Caki2 (cell line): ENCODE data around the gene OVOL1. TPM values are rescaled to one million over a fixed set of nuclear protein-coding genes. Genes with fewer than 3 reads are reported as not detected.

Source experiments
- DNase-seq: peaks from one replicate; pipeline ENCODE4 v3.0.0-alpha.2; 2015; ENCODE audit warnings: low read depth
- in situ Hi-C: cut with HindIII; loops from 2 replicates; pipeline ENCODE4 v1.10.0; 2016; ENCODE audit warnings: low sequenced_read_pairs, low pct_unique_long_range_greater_than_20kb, mixed read lengths
- total RNA-seq: library from RNA; depleted of rRNA; stranded (reverse); fragments of >200 nt; shearing (Covaris generic); gene quantifications from 2 replicates; pipeline ENCODE4 v1.2.3, GENCODE V29; 2014; ENCODE audit warnings: low replicate concordance

The OVOL1 gene
- total RNA-seq, 1 experiment from 2014 or later, result not detected

DNA sequence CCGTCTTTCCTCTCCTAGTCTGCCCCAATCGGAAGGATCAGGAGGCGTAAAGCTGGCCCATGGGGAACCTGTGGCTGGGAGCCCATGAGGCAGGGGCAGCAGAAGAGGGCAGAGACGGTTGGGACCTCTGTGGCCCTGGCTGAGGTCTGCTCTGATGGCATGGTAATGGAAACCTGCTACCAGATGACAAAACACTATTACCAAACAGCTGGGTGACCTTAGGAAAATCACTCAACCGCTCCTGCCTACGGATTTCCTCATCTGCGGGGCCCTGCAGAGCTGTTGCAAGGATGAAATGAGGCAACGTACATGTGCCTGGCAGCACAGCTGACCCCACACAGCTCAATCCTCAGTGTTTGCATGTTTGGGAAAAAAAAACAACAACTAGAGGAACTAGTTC lies 10.7 kb upstream of the OVOL1 start:
- in situ Hi-C loops, result no loop called here
- no peak for DNase-seq

DNA sequence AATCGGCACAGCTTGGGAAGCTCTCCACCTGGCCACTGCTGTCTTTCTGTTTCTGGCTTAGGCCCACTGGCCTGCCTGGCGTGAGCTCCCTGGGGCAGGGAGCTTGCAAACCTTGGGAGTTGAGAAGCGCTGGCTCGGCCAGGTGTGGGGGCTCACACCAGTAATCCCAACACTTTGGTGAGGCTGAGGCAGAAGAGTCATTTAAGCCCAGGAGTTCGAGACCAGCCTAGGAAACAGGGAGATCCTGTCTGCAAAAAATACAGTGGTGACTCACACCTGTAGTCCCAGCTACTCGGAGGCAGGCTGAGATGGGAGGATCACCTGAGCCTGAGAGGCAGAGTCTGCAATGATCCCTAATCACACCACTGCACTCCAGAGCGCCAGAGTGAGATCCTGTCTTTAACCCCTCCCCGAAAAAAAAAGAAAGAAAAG lies 10.1 kb upstream of the OVOL1 start:
- no peak for DNase-seq
- in situ Hi-C loops, result no loop called here

DNA sequence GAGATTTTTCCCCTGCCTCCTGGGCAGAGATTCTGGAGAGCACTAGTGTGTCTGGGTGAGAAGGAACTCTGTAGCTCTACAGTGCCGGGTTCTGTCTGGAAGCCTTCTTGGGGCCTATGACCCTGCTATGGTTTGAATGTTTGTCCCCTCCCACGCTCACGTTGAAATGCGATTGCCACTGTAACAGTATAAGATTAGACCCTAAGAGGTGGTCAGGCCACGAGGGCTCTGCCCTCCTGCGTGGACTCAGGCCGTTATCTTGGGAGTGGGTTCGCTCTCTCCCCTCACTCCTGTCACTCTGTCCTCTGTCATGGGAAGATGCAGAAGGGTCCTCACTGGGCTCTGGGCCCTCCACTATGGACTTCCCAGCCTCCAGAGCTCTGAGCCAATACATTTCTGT lies 9.6 kb upstream of the OVOL1 start:
- no peak for DNase-seq
- in situ Hi-C loops, result no loop called here

DNA sequence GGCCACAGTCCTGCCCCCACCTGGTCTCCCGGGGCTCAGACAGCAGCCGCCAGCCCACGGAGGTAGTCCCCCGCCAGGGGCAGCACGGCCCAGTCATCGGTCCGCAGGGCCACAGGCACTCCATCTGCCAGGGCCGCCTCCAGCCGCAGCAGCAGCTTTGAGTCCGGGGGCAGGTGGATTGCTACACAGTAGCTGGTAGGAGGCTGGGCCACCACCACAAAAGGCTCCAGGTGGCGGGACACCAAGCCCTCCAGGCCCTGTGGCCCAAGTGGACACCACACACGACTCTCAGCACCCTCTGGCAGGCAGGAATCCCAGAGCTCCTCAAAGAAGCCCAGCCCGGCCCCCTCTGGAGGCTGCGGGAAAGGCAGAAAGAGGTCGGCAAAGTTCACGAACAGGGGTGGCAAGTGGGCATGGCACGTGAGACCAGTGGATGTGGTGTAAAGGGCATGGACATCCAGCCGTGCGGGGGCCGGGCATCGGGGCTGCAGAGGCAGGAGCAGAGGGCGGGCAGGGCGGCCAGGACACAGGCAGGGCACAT lies 9.0 kb upstream of the OVOL1 start:
- no peak for DNase-seq
- in situ Hi-C loops, result no loop called here

DNA sequence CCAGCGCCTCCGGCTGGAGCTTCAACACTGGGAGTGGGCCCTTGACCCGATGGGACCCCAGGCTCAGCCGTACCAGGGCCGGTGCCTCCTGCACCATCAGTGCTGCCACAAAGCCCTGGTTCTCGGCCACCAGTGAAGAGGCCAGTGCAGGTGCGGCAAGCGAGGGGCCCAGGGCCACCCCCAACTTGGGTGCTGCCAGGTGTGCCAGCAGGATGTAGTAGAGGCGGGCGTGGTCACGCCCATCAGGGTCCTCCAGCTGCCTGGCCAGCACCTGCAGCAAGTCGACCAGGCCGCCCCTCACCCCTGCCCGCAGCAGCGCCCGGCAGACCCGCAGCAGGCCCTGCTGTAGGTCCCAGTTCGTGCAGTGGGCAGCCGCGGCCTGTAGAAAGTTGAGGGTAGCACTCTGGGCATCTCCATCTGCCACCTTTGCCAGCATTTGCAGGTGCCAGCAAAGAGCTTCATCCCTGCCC lies 8.4 kb upstream of the OVOL1 start:
- in situ Hi-C loops, result no loop called here
- no peak for DNase-seq

DNA sequence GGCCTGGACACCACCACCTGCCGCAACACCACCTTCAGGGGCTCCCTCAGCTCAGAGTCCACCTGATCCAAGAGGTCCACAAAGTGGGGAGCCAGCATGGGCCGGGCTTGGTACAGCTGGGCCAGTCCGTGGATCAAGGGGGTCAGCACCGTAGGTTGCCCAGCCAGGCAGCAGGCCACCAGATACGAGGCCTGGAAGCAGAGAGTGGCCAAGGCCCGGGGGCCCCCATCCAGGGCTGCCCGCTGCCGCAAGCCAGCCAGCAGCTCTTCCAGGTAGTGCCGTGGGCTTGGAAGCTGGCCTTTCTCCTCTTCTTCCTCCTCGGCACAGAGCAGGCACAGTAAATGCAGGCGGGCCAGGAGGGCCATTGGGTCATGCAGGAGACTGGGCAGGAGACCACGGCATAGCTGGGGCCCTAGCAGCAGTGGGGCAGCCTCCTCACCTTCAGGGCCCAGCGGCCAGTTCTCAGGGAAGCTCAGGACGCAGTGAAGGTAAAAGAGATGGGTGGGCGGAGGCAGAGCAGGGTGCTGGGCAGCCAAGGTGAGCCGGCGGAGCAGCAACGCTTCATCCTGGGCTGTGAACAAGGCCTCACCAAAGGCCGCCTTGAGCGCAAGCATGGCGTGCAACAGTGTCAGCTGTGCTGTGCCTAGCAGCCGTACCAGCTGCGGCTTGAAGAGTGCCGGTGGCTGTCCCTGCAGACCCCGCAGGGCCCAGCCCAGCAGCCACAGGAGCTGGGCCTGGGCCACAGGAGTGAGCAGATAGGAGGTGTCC lies 7.8 kb upstream of the OVOL1 start:
- DNase-seq, result no peak
- in situ Hi-C loops, result no loop called here

DNA sequence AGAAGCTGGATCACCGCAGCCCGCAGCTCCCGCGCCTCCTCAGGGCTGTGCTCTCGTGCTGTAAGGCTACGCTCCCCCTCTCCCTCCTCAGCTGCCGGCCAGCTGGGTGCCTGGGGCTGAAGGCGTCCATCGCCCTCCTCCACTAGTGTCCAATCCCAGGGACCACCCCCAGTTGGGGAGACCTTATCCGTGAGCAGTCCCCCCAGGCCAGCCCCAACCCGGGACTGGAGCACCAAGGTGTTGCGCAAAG lies 7.3 kb upstream of the OVOL1 start:
- in situ Hi-C loops, result no loop called here
- no peak for DNase-seq

DNA sequence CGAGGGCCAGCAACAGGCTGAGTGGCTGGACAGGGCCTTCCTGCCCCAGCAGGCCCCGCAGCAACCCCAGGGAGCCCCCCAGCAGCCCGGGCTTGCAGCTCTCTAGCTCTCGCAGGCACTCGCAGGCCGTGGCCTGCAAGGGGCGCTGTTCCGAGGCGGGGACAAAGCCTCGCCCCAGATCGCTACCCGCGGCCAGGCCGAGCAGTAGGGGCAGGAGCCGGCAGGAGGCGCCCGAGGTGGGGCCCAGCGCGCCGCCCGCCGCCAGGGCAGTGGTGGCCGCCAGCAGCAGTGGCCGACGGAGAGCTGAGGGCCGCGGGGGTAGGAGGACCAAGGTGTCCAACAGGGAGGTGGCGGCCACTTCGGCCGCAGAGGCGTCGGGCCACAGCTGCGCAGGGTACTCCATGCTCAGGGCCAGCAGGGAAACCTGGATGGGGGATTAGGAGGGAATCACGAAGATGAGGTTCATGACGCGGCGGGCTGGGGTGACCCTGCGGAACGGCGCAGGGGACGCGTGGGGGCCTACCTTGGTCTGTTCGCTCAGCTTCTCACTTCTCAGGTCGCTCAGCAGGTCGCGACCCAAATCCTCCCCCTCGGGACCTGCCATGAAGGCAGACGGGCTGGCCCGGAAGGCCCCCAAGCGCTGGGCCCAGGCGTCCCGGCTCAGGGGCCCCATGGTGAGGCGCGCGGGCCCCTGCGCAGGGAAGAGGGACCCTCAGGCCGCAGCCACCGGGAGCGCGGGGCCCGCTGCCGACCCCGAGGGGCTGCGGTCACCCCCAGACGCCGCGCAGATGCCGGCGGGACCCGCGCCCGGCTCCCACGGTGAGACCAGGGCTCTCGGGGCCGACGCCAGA lies 6.7 kb upstream of the OVOL1 start:
- peak; percentile 72 for DNase-seq
- in situ Hi-C loops, result no loop called here

DNA sequence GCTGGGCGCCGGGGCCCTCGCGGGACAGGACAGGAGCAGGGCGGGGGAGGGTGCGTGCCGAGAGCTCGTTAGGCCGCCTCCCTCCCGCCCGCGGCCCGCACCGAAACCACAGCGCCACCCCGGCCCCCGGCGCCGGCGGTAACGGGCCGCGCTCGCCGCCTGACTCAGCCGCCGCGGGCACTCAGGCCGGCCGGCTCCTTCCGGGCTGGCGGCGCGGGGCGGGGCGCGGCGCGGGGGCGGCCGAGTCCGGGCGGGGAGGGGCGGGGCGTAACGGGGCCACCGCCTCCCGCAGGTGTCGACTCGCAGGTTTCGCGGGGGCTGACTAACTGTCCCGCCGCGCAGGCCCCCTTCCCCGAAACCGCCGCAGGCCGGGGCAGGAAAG lies 6.1 kb upstream of the OVOL1 start, which contains the start of gene AP5B1:
AP5B1 (minus strand) TSS at position 207 of the 382 bp plus-strand sequence. CDS start 385 bp downstream, outside the sequence.
- in situ Hi-C loops, result no loop called here
- DNase-seq, result peak; percentile 39

DNA sequence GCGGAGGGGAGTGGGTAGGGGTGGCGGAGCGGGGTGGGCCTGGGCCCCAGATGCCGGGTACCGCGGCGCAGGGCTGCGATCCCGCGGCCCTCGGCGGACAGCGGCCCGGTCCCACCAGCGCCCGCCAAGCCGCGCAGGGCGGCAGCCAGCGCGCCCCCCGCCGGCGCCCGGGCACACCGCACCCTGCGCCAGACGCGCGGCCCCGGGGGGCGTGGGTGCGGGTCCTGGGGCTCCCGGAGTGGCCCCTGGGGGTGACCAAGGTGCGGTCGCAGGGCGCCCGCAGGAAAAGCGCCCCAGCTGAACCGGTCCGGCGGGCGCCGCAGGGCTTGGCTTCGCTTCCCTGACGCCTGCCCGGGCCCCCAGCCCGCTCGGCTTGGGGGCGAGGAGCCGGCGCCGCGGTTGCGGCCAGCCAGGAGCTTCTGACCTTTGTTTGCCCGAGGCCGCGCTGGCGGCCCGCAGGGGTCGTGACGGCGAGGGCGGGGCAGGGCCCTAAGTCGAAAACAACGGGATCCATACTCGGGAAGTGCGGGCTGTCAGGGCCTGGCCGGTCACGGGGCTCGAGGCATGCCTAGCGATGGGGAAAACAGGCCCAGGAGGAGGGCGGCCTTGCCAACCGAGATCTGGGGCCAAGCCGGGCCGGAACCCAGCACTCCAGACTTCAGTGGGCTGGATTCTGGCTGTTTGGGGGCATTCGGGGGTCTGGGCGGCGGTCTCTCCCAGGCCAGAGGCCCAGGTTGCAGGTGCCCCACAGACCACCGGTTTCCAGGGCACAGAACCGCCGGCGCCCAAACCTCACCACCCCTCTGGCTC lies 5.5 kb upstream of the OVOL1 start:
- DNase-seq, result no peak
- in situ Hi-C loops, result no loop called here

DNA sequence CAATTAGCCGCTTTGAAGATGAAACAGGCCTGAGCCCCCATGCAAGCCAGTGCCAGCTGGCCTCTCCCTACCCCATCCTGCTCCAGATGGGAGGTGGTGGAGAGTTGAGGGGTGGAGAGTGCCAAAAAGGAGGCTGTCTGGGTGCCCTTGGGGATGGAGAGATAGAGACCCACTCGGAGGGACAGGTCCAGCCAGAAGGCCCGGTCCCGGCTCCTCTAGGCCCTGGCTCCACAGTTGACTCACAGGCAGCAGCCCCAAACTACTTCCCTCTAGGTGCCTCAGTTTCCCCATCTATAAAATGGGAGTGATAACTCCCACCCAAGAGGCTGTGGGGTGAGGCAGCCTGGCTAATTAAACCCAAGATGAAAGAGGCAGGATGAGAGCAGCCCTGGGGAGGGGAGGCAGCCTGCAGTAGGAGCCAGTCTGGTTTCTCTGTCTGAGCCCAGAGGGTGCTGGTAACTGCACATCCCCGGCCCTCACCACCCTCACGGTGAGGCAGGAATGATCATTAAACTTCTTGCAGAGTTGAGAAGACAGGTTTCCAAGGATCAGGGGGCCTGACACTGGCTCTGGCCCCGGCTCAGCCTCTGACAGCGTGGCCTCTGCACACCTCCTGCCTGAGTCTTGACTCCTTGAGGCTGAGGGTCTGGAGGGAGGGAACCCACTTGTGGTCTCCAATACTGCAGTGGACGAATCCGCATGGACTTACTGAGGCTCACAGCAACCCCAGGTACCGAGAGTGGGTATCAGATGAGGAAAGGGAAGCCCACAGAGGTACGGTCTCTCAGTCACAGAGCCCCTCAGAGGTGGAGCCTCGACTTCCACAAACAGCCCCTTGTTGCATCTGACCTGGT lies 4.7 kb upstream of the OVOL1 start:
- in situ Hi-C loops, result no loop called here
- DNase-seq, result no peak

DNA sequence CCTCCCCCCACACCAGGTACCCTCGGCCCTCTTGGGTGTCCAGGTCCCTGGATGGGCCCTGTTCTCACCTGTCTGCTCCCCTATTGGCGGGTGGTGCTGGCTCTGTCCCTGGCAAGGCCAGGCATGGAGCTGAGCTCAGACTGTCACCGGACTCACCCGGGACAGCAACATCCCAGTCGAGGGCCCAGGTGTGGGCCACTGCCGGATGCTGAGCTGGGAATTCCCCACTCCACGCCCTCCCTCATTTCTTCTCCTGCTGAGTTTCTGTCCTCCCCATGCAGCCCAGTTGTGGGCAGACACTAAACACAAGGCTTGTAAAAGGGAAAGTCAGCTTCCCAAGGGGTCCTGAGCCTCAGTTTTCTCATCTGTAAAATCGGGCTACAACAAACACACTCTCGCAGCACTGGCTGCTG lies 4.0 kb upstream of the OVOL1 start:
- no peak for DNase-seq
- in situ Hi-C loops, result no loop called here

DNA sequence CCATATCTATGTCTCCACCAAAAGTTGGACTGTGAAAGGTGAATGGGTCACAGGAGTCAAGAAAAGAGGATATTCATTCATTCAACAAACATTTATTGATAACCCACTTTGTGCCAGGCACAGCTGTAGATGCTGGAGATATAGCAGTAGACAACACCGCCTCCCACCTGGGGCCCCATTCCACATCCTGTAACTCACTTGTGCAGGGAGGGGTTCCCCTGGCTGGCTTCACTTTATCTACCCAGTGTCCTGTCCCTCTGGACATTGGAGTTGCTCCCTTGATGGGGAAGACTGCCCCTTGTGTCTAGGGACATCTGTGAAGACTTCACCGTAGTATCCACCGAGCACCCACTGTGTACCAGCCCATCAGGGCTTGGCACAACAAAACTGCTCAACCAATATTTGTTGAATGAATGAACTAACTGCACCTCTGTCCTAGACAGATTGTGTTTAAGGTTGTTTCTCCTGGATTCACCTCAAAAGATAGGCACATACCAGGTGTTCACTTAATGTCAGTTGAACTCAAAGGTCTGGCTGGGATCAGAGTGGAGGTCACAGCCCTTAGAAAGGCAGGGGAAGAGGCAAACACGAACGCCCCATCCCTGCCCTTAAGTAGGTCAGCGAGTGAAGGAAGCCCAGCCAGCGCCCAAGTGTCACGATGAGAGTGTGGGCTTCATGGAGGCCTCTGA lies 1.4 kb upstream of the OVOL1 start:
- no peak for DNase-seq
- in situ Hi-C loops, result no loop called here

DNA sequence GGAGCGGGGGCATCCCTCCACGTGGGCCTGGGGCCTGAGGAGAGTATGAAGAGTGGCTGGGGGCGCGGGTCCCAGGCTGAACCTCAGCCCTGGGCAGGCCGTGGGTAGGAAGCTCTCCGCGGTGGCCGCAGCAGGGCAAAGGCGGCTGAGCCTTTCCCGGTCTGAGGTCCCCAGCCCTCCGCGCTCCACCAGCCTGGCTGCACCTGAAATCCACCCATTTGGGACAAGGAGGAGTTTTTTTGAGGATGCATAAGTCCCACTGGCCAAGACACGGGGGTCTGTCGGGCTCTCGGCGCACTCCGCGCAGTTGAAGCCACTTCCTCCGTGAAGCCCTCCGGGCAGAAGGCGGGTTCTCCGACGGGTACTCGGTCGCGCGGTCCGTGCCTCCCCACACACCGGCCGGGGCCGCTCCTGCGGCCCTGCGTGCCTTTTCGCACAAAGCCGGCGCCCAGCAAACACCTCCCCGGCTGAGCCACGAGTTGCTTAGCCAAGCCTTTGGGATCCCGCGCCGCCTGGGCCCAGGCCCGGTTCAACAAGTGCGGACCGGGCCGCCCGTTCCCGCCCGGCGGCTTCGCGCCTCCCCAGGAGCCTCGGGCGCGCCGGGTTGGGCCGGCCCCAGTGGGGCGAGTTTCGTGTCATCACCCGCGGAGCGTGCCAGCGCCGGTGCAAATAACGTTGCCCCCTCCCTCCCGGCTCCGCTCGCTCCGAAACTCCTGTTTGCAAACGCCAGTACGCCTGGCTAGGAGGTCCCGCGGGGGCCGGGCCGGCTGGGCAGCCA lies 666 bp upstream of the OVOL1 start:
- in situ Hi-C loops, result no loop called here
- DNase-seq, result no peak

DNA sequence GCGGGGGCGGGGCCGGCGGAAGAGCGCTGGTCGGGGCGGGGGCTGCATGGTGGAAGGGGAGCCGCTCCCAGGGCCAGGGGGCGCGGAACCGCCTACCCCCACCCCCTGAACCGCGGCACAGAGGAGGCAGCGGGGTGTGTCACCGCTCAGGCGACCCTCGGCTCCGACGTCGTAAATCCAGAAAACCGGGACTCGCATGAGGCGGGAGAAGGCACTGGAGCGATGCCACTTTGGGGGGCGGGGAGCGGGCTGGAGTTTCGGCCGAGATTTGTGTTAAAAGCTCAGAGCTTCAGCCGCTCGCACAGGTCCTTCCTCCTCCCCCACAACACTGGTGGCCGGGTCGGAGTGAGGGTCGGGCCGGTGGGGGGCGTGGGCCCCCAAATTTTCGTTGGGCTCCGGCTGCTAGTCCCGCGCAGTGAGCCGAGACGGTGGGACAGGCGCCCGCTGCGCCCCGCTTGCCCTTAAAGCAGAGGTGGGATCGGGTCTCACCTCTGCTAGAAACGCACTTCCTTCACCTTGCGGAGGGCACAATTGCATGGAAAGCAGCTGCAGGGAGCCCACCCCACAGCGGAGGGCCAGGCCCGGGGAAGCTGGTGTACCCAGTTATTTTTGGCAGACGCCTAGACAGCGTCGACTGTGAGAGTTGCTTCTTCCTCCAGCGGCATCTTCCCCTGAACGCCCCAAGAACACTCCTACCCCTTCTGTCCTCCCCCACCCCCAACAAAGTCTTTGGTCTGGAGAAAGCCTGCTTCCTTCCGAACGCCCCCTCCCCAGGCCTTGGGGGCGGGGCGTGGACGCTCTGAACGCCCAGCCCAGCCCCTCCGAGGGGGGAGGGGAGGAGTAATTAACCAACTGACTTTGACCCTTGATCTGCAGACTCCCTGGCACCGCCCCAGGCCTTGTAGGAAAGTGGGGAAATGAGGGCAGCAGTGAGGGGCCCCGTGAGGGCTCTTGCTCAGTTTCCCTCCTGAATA lies 1.1 kb downstream of the OVOL1 start:
- in situ Hi-C loops, result no loop called here
- no peak for DNase-seq

DNA sequence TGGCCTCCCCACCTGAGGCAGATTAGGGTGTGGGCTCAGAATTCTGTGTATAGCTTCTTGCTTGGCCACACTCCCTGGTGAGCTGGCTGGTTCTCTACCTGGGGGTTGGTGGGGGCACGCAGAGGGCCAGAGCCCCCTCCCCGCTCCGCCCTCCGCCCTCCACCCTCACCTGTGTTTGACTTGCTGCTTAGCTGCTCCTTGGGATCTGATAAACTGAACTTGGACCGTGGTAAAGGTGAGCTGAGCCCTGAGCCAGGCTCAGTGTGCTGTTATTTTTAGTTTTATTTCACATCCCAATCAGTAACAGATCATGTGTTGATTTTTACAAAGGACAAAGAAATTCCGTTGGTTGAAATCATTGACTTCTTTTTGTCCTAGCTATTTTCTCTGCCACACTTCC lies 2.0 kb downstream of the OVOL1 start:
- in situ Hi-C loops, result no loop called here
- DNase-seq, result no peak
